ENCODE measurements around the gene BAG5.

BAG5 gene

DNA sequence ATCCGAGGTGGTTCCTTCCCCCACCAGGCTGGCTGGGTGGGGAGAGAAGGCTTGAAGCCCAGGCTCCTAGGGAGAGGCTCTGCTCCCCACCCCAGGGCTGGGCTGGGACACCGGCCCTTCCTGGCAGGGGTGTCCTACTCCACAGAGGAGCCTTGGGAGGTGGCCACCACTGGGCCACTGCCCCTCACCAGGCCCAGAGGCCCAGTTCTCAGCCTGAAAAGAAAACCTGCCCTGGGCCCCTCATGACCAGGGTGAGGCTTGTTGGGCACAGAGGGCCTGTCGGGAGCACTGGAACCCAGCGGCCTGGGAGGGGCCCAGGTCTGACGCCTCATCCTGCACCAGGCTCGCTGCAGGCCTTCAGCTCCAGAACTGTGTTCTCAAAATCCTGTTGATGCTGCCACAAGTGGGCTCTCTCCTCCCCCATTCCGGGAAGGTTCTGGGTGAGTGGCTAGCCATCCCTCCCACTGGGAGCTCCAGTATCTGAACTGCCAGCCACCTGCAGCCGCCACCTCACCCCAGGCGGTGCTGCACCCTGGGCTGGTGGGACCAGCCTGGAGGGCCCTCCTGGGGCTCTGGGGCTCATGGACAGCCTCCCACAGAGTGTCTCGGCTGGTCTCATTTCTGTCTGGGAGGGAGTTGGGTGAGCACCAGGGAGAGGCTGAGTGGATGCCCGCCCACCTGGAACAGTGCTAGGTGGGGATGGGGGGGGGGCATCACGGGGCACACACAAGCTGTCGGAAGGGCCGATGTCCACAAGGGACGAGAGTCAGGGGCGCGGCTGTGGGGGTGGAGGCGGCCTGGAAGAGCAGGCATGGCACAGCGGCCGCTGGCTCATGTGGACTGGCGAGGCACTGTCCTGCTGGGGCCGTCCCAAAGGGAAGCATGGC lies 11.8 kb downstream of the BAG5 start:
- Mint-ChIP-seq H3K27me3 (ENCODE audit: low read depth, poor library complexity) (peaks cover 3% of the 10 kb centered on the region), H3K27ac (no peak overlapping the region), H3K36me3 (ENCODE audit: low read depth) (no peaks in the 10 kb centered on the region), H3K9me3 (no peaks in the 10 kb centered on the region), H3K4me3 (no peak overlapping the region), H3K4me1 (peaks cover 22% of the 10 kb centered on the region)
- DNase-seq, result no peak
- TF ChIP-seq, protein P1, sequence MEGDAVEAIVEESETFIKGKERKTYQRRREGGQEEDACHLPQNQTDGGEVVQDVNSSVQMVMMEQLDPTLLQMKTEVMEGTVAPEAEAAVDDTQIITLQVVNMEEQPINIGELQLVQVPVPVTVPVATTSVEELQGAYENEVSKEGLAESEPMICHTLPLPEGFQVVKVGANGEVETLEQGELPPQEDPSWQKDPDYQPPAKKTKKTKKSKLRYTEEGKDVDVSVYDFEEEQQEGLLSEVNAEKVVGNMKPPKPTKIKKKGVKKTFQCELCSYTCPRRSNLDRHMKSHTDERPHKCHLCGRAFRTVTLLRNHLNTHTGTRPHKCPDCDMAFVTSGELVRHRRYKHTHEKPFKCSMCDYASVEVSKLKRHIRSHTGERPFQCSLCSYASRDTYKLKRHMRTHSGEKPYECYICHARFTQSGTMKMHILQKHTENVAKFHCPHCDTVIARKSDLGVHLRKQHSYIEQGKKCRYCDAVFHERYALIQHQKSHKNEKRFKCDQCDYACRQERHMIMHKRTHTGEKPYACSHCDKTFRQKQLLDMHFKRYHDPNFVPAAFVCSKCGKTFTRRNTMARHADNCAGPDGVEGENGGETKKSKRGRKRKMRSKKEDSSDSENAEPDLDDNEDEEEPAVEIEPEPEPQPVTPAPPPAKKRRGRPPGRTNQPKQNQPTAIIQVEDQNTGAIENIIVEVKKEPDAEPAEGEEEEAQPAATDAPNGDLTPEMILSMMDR (IDR thresholded peaks at IDR 0.05), result no peak

DNA sequence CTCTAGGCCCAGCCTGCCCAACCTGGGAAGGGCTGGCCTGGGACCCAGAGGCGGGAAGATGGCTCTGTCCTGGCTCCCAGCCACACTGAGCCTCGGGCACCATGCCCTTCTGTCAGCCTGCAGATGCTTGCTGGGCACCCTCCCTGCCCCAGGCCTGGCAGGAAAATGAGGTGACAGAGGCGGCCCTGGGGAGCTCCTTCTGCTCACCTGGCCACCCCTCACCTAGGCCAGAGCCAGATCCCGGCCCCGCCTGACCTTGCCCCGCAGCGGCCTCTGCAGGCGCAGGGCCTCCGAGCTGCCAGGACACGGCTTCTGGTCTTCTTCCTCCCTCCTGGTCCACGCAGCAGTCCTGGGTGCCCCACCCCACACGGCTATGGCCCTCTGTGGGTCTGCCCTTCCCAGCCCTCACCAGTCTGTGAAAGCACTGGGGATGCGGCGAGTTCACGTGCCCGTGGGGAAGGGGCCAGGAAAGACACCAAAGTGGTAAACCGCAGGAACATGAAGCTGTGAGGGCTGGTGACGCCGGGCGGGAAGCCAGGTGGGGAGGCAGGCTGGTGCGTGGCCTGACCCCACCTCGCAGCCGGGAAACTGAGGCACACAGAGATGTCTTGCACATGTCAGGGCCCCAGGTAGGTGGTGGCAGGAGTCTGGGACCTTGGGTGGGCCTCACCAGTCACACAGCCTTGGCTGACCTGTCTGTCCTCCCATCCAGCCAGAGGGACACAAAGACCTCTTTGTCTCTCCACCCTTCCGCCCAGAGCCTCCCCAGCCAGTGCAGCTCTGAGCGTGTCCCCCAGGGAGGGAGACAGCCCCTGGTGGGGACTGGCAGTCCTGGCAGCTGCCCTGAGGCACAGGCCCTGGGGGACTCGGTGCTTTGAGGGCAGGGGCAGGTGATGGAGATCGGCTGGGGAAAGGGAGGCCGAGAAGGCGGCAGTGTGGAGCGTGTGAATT lies 12.8 kb downstream of the BAG5 start:
- no peaks in the 10 kb centered on the region for H3K9me3 Mint-ChIP-seq
- no peak overlapping the region for H3K27ac Mint-ChIP-seq
- TF ChIP-seq, protein P1 (IDR thresholded peaks at IDR 0.05), result no peak
- peaks cover 3% of the 10 kb centered on the region for H3K27me3 Mint-ChIP-seq (ENCODE audit: low read depth, poor library complexity)
- H3K4me3 Mint-ChIP-seq, result no peak overlapping the region
- DNase-seq, result no peak
- no peaks in the 10 kb centered on the region for H3K36me3 Mint-ChIP-seq (ENCODE audit: low read depth)
- H3K4me1 Mint-ChIP-seq, result peaks cover 22% of the 10 kb centered on the region

DNA sequence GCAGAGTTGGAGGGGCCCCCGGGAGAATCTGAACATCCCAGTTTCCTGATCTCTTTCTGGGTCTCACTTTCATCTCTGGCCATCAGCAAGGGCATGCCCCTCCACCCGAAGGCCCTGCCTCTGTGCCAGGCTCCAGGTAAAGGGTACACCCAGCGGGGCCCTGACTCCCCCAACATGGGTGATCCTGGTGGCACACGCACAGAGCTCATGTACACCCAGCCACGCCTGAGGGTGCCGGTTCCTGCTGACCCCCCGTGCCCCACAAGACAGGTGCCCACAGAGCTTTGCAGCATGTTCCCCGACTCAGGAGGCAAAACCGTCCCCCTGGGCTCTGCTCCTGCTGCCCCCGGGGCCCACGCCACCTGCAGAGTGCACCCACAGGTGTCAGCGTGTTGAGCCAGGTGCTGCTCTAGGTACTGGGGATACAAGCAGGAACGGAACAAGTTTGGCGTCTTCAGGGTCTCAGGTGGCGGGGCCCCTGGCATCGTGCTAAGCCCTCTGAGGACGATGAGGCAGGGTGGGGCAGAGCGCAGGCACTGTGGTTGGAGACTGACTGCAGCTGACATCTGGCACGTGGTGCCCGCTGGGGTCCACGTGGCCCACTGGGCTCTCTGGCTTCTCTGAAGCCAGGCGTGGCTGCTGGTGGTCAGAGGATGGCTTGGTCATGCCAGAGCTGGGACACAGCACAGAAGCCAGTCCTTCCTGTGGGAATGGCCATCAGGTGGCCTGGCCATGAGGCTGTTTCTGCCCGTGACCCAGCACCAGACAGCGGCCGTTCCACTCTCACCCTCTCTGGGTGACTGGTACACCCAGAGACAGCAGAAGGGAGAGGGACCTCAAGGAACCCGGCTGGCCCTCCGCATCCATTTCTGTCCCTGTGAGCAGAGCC lies 13.8 kb downstream of the BAG5 start:
- TF ChIP-seq, protein P1 (IDR thresholded peaks at IDR 0.05), result no peak
- H3K36me3 Mint-ChIP-seq (ENCODE audit: low read depth), result no peaks in the 10 kb centered on the region
- H3K4me3 Mint-ChIP-seq, result no peak overlapping the region
- H3K27ac Mint-ChIP-seq, result no peak overlapping the region
- H3K4me1 Mint-ChIP-seq, result peaks cover 22% of the 10 kb centered on the region
- H3K9me3 Mint-ChIP-seq, result no peaks in the 10 kb centered on the region
- no peak for DNase-seq
- H3K27me3 Mint-ChIP-seq (ENCODE audit: low read depth, poor library complexity), result peaks cover 3% of the 10 kb centered on the region

DNA sequence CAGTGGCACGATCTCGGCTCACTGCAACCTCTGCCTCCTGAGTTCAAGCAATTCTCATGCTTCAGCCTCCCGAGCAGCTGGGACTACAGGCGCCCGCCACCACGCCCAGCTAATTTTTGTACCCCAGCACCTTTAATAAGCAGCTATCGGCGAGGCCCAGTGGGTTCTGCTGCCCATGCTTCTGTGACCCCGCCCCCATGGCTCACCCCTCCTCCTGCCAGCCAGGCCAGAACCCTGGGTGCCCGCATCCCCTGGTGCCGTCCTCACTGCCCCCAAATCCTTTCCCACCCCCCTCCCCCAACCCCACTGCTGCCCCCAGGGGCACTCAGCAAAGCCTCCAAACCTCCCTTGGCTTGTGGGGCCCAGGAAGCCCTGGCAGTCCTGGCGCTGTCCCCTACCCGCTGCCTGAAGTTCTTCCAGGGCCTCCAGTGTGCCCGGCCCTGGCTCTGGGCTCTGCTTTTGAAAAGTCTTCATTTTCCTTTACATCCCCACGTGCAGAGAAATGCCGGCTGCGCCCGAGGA lies 14.5 kb downstream of the BAG5 start:
- Mint-ChIP-seq H3K36me3 (ENCODE audit: low read depth) (no peaks in the 10 kb centered on the region), H3K9me3 (no peaks in the 10 kb centered on the region), H3K27me3 (ENCODE audit: low read depth, poor library complexity) (peaks cover 3% of the 10 kb centered on the region), H3K4me1 (peaks cover 22% of the 10 kb centered on the region), H3K27ac (no peak overlapping the region), H3K4me3 (no peak overlapping the region)
- TF ChIP-seq, protein P1 (IDR thresholded peaks at IDR 0.05), result no peak
- DNase-seq, result no peak

DNA sequence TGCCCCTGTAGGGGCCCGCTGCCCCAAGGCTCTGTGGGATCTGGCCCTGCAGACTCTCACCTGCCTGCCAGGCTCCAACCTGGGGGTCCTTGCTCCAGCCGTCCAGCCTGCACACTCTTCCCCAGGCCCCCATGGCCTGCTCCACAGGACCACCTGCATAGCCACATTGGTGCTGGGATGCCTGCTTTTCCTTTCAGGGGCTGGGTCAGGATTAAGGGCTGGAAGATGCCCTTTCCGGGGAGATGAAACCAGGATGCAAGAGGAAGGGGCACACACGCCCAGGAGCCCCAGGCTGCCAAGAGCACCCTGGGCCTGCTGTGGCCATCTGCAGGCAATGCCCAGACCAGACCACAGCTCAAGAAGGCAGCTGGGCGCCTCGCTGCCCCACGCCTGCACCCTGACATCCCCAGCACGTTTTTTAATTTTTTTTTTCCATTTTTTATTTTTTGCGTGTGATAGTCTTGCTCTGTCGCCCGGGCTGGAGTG lies 15.0 kb downstream of the BAG5 start:
- H3K4me3 Mint-ChIP-seq, result no peak overlapping the region
- TF ChIP-seq, protein P1 (IDR thresholded peaks at IDR 0.05), result no peak
- H3K9me3 Mint-ChIP-seq, result no peaks in the 10 kb centered on the region
- peaks cover 19% of the 10 kb centered on the region for H3K4me1 Mint-ChIP-seq
- H3K27me3 Mint-ChIP-seq (ENCODE audit: low read depth, poor library complexity), result peaks cover 3% of the 10 kb centered on the region
- DNase-seq, result no peak
- no peaks in the 10 kb centered on the region for H3K36me3 Mint-ChIP-seq (ENCODE audit: low read depth)
- no peak overlapping the region for H3K27ac Mint-ChIP-seq
